ENCODE data around the gene DICER1.
"Not testable (repeated sequence)": the region's sequence is repeated elsewhere in the genome, so short reads cannot be mapped to it uniquely, and the experiment has no call there.

The DICER1 gene

DNA sequence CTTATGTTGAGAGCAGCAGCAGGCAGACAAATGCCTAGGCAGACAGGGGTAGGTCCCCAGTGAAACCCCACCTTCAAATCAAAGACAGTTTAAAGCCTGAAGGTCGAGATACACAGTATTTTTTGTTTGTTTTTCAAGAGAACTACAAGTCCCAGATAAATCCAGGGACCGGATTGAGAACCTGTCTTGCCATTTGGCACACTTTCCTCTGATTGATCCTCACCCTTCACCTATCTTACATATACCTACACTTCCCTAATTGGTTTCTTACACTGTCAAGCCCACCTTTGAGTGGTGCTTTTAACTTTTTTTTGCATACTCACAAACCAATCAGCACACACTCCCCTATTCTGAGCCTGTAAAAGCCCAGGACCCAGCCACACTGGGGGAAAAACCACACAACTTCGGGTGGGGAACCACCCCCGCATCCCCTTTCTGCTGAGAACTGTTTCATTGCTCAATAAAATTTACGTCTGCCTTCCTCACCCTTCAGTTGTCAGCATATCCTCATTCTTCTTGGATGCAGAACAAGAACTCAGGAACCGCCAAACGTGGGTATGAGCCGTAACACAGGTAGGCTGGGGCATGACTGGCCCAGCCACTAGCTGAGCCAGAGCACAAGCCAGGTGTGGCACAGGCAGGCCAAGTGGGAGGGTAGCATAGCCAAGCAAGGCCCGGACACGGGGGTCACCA, 11.1 kb downstream of the DICER1 start:
- DNase-seq (ENCODE audit: low spot score) = no peak

DNA sequence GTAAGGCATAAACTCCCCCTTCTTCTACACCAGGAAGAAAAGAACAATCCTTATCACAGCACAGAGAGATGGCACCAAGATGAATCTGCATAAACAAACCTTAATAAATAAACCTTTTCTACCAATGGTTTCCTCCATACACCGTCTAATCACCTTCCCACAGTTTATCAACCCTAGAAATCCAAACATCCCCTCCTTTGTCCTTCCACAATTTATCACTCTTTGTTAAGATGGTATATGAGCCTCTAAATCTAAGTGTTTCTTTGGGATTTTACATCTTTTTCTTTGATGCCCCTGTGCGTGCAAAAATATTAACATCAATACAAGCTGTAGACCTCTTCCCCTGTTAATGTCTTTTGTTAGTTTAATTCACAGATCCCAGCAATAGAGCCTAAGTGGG, 12.5 kb downstream of the DICER1 start:
- DNase-seq (ENCODE audit: low spot score) = no peak

DNA sequence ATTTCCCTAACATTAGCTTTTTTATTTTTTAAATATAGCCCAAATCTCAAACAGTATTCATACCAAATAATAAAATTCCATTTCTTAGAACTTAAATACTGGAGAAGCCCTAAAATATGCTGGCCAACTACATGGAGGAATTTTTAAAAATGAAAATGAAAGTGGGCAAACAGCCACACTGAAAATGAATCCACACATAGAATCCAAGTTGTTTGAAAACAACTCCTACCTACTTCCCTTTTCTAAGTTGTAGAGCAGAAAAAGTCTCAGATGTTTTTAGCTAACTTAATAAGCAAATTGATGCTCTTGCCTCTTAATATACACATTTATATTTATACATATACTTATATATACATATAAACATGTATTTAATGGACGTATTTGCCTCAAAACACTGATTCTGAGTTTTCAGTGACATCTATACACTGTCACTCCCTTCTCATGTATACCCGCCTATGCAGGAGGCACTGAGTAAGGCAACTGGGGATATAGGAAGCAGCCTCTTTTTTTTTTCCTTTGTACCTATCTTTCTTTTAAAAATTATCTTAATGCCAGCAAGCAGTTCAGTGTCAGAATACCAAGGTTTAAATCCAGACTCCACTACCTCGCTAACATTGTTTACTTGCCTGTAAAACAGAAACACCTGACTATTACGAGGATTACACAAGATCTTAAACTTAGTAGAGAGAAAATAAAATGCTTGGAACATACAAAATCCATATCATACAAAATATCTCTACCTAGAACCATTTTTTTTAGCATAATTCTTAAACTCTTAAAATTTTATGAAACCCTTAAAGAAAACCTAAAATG, 13.3 kb downstream of the DICER1 start:
- peak; percentile 23 for DNase-seq (ENCODE audit: low spot score)

DNA sequence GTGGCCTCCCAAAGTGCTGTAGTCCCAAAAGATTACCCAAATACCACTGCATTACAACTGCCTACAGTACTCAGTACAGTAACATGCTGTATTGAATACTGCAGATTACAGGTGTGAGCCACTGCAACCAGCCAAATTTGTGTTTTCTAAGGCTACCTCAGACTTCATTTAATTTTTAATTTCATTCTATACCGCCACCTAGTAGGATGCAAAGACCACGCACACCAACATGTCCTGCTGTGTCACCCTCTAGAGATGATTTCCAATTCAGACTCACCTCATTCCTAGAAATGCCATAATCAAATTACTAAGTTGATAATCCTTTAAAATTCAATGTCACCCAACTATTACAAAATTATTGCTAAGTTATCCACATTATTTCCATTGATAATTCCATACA, 15.1 kb downstream of the DICER1 start:
- no peak for DNase-seq (ENCODE audit: low spot score)

DNA sequence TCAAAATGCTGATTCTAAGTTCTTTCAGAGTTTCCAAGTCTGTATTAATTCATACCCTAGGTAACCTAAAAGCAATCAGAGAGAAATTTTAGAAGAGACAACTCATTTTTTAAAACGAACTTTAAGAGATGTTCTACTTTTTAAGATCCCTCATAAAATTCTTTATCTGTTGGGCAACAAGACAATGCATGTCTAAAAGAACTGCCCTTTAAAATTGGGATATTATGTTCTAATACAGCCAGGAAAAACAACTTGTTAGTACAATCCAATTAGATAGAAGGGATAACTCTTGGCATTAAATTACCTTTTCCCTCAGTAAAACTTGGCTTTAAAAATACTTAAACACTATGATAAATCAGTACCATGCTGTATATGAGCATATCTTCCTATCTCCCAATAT, 15.6 kb downstream of the DICER1 start:
- DNase-seq (ENCODE audit: low spot score) = no peak

DNA sequence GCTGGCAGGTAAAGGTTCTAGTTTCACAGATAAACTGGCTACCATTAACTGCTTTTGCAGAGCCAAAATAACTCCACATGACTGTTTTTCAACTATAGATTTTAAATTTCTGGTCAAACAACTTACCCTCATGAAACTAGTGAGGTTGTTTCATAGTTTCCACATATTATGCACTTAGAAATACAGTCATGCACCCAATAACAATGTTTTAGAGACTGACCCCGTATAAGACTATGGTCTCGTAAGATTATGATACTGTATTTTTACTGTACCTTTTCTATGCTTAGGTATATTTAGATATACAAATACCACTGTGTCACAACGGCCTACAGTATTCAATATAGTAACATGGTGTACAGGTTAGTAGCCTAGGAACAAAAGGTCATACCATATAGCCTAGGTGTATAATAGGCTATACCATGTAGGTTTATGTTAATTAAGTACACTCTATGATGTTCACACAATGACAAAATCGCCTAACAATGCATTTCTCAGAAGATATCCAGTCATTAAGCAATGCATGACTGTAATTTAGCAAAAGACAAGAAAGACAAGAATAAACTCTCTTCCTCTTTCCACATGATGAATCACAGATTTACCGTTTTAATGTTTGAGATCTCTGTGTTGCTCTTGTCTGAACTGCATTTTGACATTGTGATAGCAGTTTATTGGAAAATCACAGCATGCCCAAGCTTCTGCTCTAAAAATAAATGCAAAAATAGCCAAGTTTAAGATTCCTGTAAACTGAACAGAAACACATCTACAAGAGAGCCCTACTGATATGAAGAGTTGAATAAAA, 17.1 kb downstream of the DICER1 start:
- peak; percentile 24 for DNase-seq (ENCODE audit: low spot score)

DNA sequence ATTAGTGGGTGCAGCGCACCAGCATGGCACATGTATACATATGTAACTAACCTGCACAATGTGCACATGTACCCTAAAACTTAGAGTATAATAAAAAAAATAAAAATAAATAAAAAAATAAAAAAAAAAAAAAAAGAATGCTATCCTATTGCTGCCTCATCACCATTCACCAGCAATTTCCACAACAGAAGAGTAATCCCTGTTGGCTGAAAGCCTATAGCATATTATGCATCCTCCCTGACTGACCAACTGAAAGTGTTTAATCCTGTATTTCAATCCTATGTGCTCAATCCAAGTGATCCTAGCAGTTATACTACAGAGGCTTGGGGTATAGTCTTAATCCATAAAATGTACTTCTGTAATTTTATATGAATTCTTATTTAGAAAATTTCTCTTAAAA, 18.5 kb downstream of the DICER1 start:
- no peak for DNase-seq (ENCODE audit: low spot score)

DNA sequence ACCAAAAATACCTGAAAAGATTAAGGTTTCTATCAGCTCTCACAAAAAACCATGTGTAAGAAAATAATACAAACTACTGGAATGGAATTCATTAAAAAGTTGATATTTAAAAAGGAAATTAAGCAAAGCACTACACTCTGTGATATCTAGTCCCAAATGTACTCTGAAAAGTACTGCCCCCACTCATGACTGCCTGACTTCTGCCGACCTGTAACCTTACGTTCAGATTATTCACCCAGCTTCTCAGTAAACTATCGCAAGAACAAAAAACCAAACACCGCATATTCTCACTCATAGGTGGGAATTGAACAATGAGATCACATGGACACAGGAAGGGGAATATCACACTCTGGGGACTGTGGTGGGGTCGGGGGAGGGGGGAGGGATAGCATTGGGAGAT, 18.9 kb downstream of the DICER1 start:
- not testable (repeated sequence) for DNase-seq (ENCODE audit: low spot score)

DNA sequence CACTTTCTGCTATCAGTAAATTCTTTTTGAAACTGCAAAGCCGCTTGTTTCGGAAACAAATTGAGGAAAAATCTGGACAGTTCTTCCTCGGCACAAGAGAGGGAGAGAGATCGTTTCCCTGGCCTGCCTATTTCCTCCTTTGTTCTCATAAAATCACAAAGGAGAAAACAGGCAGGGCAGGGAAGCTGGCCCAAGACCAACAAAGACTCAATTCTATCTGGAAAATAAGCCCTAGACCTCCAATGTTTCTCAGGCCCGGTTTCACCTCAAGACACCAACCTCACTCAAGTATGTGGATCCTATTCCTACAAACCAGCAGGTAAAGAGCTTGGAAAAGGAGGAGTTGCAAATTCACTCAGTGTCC, 19.5 kb downstream of the DICER1 start:
- DNase-seq (ENCODE audit: low spot score) = no peak

DNA sequence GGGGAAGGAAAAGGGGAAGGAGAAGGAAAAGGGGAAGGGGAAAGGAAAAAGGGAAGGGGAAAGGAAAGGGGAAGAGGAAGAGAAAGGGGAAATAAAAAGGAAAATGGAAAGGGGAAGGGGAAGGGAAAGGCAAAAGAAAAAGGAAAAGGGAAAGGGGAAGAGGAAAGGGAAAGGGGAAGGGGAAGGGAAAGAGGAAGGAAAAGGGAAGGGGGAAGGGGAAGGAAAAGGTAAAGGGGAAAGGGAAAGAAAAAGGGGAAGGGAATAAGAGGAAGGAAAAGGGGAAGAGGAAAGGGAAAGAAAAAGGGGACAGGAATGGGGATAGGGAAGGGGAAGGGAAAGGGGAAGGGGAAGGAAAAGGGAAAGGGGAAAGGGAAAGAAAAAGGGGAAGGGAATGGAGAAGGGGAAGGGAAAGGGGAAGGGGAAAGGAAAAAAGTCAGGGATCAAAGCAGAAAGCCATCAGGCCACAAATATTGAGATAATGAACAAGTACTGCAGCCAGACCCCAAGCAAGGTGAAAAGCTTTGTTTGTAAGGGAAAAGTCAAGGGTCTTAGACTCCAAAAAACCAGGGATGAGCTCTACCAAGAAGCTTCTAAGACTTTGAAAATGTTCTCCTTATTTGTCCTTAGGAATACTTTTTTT, 20.0 kb downstream of the DICER1 start:
- no peak for DNase-seq (ENCODE audit: low spot score)

DNA sequence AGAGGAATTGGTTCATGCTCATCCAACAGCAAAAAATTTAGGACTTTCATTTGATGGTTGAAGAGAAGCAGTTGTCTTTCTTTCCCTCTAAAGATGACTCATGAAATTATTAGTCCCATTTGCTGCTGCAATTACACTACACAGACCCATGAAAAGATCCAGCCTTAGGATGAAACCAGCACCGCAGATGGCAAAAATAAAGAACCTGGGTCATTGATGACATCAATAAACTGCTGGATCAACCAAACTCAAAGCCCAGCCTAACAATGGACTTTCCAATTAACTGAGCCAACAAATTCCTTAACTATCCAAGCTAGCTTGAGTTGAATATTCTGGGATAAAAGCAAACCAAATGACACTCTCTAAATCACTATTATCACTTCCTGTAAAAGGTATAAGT, 20.7 kb downstream of the DICER1 start:
- no peak for DNase-seq (ENCODE audit: low spot score)

DNA sequence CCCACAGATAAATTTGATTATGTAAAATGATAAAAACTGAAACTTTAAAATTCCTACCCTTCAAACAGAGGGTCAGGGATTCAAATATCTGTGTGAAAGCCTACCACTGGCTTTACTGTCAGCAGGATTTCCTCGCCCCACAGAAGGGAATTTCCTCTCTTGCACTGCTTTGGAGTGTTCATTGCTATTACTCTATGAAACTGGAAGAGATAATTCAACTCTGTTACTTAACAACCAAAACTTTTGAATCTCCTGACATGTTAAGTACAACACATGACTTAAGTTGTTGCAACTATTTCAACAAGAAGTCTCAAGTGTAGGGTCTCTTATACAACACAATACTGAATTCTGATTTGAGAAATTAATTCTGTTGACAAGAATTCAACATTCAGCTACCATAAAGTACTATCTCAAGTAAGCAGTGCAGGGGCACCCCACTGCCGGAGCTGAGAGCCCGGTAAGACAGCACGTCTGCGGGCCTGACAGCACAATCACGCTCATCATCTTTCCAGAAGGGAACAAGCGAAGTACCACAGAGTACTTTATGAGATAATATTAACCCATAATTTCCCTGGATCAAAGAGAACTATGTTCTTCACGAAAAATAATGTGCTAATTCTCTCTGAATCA, 22.9 kb downstream of the DICER1 start:
- no peak for DNase-seq (ENCODE audit: low spot score)

DNA sequence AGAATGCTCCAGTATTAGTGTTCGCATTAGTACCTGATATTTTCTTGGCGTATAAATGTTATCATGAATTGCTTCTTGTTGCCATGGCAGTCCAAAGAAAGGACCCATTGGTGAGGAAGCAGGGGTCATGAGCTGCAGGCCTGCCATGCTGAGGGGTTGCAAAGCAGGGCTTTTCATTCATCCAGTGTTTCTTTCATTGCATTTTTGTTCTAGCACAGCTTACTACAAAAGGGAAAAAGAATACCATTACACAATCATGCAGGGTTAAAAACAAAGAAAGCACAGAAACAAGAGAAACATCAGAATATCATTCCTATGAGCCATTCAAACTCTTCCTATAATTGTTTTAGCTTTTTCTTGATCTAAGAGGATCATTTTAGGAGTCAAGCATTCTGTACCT, 24.0 kb downstream of the DICER1 start:
- no peak for DNase-seq (ENCODE audit: low spot score)

DNA sequence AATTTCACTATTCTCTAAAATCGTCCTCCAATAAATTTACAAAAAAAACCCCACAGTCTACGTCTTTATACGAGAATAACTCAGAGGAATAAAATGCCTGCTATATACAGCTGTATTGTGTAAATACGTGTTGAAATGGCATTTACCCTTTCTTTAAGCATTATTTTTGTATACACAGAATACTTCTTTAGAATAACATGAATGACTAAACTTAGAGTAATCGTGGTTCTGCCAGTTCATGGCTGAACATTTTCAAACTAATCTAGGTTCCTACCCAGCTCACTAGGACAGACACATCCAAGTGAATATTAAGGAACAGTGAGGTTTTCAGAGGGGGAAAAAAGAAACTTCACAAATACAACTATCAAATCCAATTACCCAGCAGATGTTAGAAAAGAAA, 24.6 kb downstream of the DICER1 start:
- DNase-seq (ENCODE audit: low spot score) = no peak

DNA sequence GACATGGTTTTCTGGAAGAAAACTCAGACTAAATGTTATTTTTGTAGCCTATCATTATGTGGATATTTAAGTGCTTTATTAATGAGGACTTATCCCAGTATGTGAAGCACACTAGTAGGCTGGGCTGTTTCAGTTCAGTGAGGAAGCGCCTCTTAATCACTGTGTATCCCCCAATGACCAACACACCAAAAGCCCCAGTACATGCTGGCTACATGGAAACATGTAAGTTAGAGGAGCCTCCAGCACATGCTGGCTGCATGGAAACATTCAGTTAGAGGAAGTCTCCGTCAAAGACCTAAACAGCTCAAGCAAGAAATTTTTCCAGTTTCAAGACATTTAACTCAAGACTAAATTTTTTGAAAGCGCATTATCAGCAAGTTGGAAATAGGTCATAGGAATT, 26.8 kb downstream of the DICER1 start:
- DNase-seq (ENCODE audit: low spot score) = no peak

DNA sequence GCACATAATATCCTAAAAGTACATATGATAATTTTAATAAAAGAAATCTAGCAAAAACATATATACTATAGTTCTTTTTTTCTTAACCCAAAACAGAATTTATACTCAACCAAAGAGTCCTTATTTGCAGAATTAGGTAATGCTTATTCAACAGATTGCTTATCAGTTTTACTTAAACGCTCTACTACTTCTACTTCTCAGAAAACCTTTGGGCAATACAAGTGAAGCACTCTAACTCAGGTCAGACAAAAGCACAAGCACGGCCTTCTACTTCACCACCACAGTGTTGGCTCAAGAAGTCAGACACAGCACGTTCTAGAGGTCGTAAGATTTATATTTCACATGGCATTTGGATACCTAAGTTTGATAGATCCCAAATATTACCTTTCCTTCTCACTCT, 29.2 kb downstream of the DICER1 start:
- no peak for DNase-seq (ENCODE audit: low spot score)

DNA sequence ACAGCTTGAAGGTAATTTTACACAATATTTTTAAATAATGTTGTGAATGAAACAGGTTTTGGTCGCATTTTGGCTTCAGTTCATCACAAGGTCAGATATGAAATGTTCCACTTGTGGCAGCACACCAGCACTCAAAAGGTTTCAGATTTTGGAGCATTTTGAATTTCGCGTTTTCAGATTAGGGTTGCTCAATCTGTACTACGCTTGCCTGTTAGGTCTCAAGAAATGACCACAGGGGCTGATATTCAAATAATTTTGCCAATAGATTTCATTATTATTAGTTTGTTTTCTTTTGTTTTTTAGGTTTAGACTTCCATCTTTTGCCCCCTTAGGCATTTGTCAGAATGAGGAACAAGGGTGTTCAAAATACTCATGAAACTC, 29.8 kb downstream of the DICER1 start:
- DNase-seq (ENCODE audit: low spot score) = no peak

DNA sequence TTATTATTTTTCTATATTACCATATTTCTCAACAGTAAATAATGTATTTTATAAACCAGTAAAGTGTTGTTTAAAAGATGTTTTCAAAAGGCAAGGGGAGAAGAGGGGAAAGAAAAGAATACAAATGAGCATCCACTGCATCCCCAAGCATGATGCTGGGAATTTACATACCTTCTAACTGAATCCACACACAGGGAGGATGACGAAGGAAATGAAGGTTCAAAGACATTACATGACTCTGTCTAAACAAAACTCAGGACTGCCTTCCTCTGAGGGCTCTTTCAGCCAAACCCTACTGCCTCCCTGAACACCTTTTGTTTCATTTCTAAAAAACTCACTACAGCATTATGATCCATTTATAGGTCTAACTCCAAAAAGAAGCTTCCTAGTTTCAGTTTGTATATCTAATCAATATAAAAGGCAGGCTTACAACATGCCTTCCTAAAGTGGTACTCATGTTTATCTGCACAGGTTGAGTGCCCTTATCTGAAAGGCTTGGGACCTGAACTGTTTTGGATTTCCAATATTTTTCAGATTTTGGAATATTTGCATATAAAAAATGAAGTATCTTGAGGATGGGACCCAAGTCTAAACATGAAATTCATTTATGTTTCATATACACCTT, 30.3 kb downstream of the DICER1 start:
- no peak for DNase-seq (ENCODE audit: low spot score)

DNA sequence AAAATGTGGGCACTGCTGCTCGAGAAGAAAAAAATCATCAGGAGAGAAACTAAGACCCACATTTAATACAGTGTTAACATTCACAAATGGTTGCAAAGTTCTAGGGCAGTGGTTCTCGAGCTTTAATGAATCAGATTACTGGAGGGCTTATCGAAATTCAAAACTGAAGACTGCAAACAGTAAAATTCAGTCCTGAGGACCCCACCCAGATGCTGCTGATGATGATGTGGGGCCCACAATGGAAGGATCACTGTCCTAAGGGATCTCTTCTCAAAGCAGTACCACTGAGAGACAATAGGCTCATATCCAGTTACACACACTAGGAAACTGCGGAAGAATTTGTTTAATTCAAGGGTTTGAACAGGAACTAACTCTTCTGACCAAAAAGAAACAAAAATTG, 31.4 kb downstream of the DICER1 start:
- DNase-seq (ENCODE audit: low spot score) = no peak

DNA sequence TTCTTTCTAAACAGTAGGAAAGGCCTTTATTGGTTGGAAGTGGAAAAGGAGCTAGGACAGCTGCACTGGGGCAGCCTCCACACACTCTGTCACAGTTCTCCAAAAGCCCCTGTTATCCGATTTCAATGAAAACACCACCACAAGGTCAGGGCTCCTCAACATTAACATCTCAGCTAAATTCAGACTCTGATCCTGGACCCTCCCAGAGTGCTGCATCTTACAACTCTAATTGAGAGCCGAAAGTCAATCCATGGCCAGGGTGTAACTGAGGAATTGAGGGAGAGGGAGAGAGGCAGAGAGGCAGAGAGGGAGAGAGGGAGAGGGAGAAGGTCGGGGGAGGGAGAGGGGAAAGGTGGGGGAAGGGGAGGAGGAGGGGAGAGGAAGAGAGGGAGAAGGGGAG, 32.1 kb downstream of the DICER1 start:
- no peak for DNase-seq (ENCODE audit: low spot score)

DNA sequence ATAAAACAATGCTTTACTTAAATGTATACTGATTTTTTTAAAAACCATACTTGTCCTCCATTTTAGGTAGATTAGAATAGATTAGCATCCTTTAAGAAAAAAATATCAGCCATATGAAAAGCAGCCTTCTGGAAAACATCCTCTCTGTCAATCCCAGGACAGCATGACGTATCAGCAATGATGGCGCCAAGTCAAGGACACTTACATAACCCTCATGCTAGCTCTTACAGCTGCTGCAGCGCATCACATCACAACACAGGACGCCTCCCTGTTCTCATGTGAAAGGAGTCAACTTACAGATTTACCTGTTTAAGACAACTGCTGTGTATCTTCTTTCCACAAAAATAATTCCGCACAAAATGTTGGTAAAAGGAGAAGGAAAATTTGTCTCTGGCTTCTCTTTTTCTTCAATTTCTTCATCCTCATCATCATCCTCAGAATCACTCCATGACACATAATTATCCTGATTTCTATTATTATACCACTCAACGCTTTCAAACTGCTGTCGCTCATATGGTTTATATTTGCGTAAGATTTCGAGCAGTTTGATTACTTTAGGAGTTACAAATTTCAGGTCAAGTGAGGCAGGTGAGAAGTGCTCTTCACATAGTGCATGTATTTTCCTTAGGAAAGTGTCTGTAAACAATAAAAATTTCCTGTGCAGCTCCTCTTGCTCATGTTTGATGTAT, 33.3 kb downstream of the DICER1 start:
- no peak for DNase-seq (ENCODE audit: low spot score)
